GM12878 (cell line): ENCODE measurements around the gene TMSB4X. TPM values are rescaled to one million over a fixed set of nuclear protein-coding genes. Genes with fewer than 3 reads are reported as not detected.
A peak's percentile ranks its signal among the peaks of the same experiment; 100 is the strongest.

Experiments used
- ATAC-seq: fragments of 200-7000 bp; cut with Tn5 transposase; 3 replicates; pipeline ENCODE4 v1.9.1; 2020; ENCODE audit warnings: mild to moderate bottlenecking, moderate library complexity
- BruUV-seq: library from RNA; stranded (reverse); fragments of 400-500 nt; replicated peaks from 2 replicates; lab custom pipeline; 2021; lab: Mats Ljungman, UMichigan
- CTCF ChIA-PET: fragments of 300-600 bp; sonication (Branson Sonifier 250); formaldehyde crosslinking; extraction: SDS; loops from one replicate; lab custom pipeline; 2021; ENCODE audit warnings: inconsistent platforms; lab: Yijun Ruan, JAX
- POLR2A ChIA-PET: fragments of 350-600 bp; formaldehyde crosslinking; extraction: SDS; loops from one replicate; lab custom pipeline; 2021; ENCODE audit warnings: inconsistent platforms; lab: Charles Lee
- RAD21 ChIA-PET: fragments of 300-600 bp; sonication (Branson Sonifier 250); formaldehyde crosslinking; loops from one replicate; lab custom pipeline; 2023; ENCODE audit warnings: antibody characterized with exemption; ENCODE audit not compliant: unreplicated experiment; lab: Charles Lee
- SMC1A ChIA-PET: fragments of 300-600 bp; sonication (Branson Sonifier 250); formaldehyde crosslinking; loops from one replicate; lab custom pipeline; 2023; ENCODE audit not compliant: unreplicated experiment, uncharacterized antibody; lab: Charles Lee
- DNase-seq: peaks from one replicate; pipeline ENCODE4 v3.0.0-alpha.2; 2011; ENCODE audit warnings: low read depth, low spot score
- FAIRE-seq: peaks from 3 replicates; lab custom pipeline; 2011; peaks lifted over from hg19 to GRCh38; lab: Jason Lieb, UNC
- H2AFZ ChIP-seq: 2 replicates; pipeline ENCODE4 v1.6.0; 2011; ENCODE audit warnings: low read depth, low read length, control low read depth; ENCODE audit not compliant: control insufficient read depth
- H3K27ac ChIP-seq: 2 replicates; pipeline ENCODE4 v1.5.1; 2011; ENCODE audit warnings: control low read depth; ENCODE audit not compliant: control insufficient read depth, insufficient read depth
- H3K27me3 ChIP-seq, 2 experiments: replicated peaks in 1 of 2; 2 replicates each; pipeline versions ENCODE4 v1.6.0 to v1.6.1; 2011; ENCODE audit warnings: low read length in 1 of 2; ENCODE audit not compliant: control insufficient read depth in 2 of 2, insufficient read depth in 2 of 2
- H3K36me3 ChIP-seq, 2 experiments: 2 replicates each; pipeline ENCODE4 v1.5.1; 2011; ENCODE audit warnings: low read length in 1 of 2; ENCODE audit not compliant: control insufficient read depth in 2 of 2, insufficient read depth in 2 of 2
- H3K4me1 ChIP-seq: 2 replicates; pipeline ENCODE4 v1.6.1; 2011; ENCODE audit warnings: mild to moderate bottlenecking, low read length, moderate library complexity, mixed read lengths; ENCODE audit not compliant: control insufficient read depth, insufficient read depth
- H3K4me2 ChIP-seq: 2 replicates; pipeline ENCODE4 v1.6.0; 2011; ENCODE audit warnings: control low read depth; ENCODE audit not compliant: control insufficient read depth, insufficient read depth
- H3K4me3 ChIP-seq: fragments of 200-600 bp; sonication (generic); 2 replicates; pipeline ENCODE4 v1.5.1; 2016
- H3K79me2 ChIP-seq: 2 replicates; pipeline ENCODE4 v1.6.0; 2011; ENCODE audit warnings: low read length; ENCODE audit not compliant: control insufficient read depth, insufficient read depth
- H3K9ac ChIP-seq: 2 replicates; pipeline ENCODE4 v1.8.0; 2011; ENCODE audit warnings: low read length, control low read depth, mixed read lengths; ENCODE audit not compliant: control insufficient read depth, insufficient read depth
- H3K9me3 ChIP-seq: replicated peaks from 3 replicates; pipeline ENCODE4 v1.5.1; 2011; ENCODE audit warnings: mild to moderate bottlenecking, low read length; ENCODE audit not compliant: control insufficient read depth, insufficient read depth
- H4K20me1 ChIP-seq: 2 replicates; pipeline ENCODE4 v1.6.0; 2011; ENCODE audit not compliant: control insufficient read depth, insufficient read depth
- RB1 ChIP-seq: fragments of 450-650 bp; formaldehyde crosslinking; IDR thresholded peaks from 2 replicates; pipeline ENCODE4 v1.6.1; 2017; ENCODE audit warnings: mild to moderate bottlenecking, borderline replicate concordance
- WGBS: methylation state at CpG from one replicate; pipeline ENCODE4 v1.1.6; 2016; ENCODE audit warnings: low lambda C conversion rate; ENCODE audit not compliant: insufficient replicate concordance, insufficient coverage; ENCODE audit errors: missing lambda C conversion rate; 5-methylcytosine and 5-hydroxymethylcytosine counted together
- in situ Hi-C: fragments of 300-500 bp; cut with MboI; formaldehyde crosslinking; loops from 9 replicates; pipeline ENCODE4 v1.14.3; 2018; ENCODE audit warnings: mixed read lengths
- intact Hi-C: fragments of 100-400 bp; cut with micrococcal nuclease; formaldehyde crosslinking; loops from one replicate; pipeline ENCODE4 v1.14.2; 2022; ENCODE audit not compliant: unreplicated experiment
- polyA plus RNA-seq, 11 experiments: library from polyadenylated mRNA; depleted of rRNA in 4 of 11; unstranded in 6 of 11; stranded (reverse) in 5 of 11; fragments of >200 nt; fragmentation: Nextera tagmentation in 4 of 11; fragmentation: Illumina TruSeq in 1 of 11; extraction: Ambion mirVana in 4 of 11; extraction: Trizol in 1 of 11; gene quantifications; 1 replicate in 1 of 11; 2 replicates in 10 of 11; pipeline versions ENCODE4 v1.2.1 to v1.2.3, GENCODE V29; 2011 to 2016; ENCODE audit warnings: inconsistent platforms in 2 of 11, missing spikeins in 2 of 11, low read depth in 1 of 11
- total RNA-seq, 4 experiments: library from RNA; depleted of rRNA in 3 of 4; stranded (reverse); fragments of >200 nt in 3 of 4; fragmentation: Illumina TruSeq in 1 of 4; extraction: Trizol in 1 of 4; gene quantifications; 2 replicates each; pipeline versions ENCODE4 v1.2.1 to v1.2.3, GENCODE V29; 2013 to 2021
- TF ChIP-seq, protein P1 (sequence below): fragments of 450-650 bp; IDR thresholded peaks from 2 replicates; pipeline ENCODE4 v1.6.1; 2017; ENCODE audit warnings: low read depth, mild to moderate bottlenecking, moderate library complexity
- TF ChIP-seq, protein P2 (sequence below): fragments of 450-650 bp; formaldehyde crosslinking; IDR thresholded peaks from 2 replicates; pipeline ENCODE4 v1.4.0; 2020; ENCODE audit warnings: mild to moderate bottlenecking, moderate library complexity

Gene TMSB4X
- total and polyA plus RNA-seq, 10 of the 15 experiments (the other 5 are each of a cell fraction or from before 2014, with no cell fraction given), result 13,924 to 37,234 (median 23,705) TPM

DNA sequence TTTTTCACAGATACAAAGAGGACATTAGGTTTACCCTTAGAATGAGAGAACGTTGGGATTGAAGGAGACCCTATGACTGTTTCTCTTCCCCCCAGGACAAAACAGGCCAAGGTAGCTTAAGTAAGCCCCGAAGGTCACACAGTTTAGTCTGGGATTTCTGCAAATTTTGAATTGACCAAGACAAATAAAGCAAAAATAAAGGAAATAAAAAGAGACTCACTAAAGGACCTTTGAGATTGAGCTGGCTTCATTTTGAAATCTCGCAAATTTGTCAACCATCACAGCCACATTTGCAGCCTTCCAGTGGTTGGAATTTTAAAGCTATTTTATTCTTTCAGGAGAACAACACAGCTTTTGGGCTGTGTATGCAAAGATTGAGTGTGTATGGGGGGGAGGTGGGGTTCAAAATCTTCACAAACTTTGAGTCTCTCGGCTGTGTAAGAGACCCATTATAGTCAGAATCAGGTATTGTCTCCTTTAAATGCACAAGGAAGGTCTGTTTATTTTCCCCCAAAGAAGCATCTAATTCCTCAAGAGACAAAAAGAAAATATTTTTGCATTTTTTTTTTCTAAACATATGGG is 4.2 kb downstream of the TMSB4X start (continued):
- TF ChIP-seq, protein P1, sequence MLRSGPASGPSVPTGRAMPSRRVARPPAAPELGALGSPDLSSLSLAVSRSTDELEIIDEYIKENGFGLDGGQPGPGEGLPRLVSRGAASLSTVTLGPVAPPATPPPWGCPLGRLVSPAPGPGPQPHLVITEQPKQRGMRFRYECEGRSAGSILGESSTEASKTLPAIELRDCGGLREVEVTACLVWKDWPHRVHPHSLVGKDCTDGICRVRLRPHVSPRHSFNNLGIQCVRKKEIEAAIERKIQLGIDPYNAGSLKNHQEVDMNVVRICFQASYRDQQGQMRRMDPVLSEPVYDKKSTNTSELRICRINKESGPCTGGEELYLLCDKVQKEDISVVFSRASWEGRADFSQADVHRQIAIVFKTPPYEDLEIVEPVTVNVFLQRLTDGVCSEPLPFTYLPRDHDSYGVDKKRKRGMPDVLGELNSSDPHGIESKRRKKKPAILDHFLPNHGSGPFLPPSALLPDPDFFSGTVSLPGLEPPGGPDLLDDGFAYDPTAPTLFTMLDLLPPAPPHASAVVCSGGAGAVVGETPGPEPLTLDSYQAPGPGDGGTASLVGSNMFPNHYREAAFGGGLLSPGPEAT, result no peak

DNA sequence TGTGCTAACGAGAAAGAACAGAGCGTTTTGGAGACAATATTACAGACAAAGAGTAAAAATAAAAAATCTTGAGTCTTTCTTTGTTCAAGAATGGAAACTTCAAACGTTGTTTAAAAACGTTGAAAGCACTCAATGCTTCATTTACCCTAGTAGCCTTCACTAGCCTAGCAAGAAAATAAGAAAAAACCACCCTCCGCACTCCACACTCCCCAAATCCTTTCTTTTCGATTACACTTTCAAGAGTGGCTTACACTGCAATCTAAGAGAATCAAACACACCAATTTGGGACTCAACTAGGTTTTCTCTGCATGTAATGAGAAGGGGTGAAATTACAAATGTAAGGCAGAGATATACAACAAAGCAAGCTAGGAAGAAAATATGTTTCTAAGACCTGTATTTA is 4.7 kb downstream of the TMSB4X start:
- ChIA-PET SMC1A (interaction anchor here (0.7 to 24.6 kb wide), 13 partner anchors 11 to 508 kb away, joined by 3 to 595 read pairs (median 5); no protein-coding TSS in a partner anchor), RAD21 (interaction anchor here (0.5 to 23.0 kb wide), 15 partner anchors 8 to 508 kb away, joined by 3 to 562 read pairs (median 9); no protein-coding TSS in a partner anchor), POLR2A (interaction anchor here (0.5 to 13.6 kb wide), 13 partner anchors 10 to 274 kb away, joined by 3 to 157 read pairs (median 9); no protein-coding TSS in a partner anchor), CTCF (interaction anchor here (0.6 to 2.7 kb wide), 10 partner anchors 19 to 113 kb away, joined by 3 to 13 read pairs (median 7); no protein-coding TSS in a partner anchor)
- TF ChIP-seq RB1, result no peak
- TF ChIP-seq, protein P2, sequence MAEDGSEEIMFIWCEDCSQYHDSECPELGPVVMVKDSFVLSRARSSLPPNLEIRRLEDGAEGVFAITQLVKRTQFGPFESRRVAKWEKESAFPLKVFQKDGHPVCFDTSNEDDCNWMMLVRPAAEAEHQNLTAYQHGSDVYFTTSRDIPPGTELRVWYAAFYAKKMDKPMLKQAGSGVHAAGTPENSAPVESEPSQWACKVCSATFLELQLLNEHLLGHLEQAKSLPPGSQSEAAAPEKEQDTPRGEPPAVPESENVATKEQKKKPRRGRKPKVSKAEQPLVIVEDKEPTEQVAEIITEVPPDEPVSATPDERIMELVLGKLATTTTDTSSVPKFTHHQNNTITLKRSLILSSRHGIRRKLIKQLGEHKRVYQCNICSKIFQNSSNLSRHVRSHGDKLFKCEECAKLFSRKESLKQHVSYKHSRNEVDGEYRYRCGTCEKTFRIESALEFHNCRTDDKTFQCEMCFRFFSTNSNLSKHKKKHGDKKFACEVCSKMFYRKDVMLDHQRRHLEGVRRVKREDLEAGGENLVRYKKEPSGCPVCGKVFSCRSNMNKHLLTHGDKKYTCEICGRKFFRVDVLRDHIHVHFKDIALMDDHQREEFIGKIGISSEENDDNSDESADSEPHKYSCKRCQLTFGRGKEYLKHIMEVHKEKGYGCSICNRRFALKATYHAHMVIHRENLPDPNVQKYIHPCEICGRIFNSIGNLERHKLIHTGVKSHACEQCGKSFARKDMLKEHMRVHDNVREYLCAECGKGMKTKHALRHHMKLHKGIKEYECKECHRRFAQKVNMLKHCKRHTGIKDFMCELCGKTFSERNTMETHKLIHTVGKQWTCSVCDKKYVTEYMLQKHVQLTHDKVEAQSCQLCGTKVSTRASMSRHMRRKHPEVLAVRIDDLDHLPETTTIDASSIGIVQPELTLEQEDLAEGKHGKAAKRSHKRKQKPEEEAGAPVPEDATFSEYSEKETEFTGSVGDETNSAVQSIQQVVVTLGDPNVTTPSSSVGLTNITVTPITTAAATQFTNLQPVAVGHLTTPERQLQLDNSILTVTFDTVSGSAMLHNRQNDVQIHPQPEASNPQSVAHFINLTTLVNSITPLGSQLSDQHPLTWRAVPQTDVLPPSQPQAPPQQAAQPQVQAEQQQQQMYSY (CRISPR knock-in tag), result 0 out of 2 replicates have a peak, but pooled peaks have one; percentile 11
- WGBS, result 32% methylated on average over 6 of the region's 6 CpGs
- no peak for FAIRE-seq
- Histone ChIP-seq H3K36me3 (no peaks in the 10 kb centered on the region), H3K27ac (peak overlapping the region; percentile 90), H4K20me1 (no peaks in the 10 kb centered on the region), H3K4me2 (peak overlapping the region; percentile 23), H3K79me2 (peaks cover 31% of the 10 kb centered on the region), H2AFZ (no peak overlapping the region), H3K4me3 (peak overlapping the region; percentile 29; the same call in 1 of the 2 replicates), H3K27me3 (no peaks in the 10 kb centered on the region), H3K4me1 (peaks cover 42% of the 10 kb centered on the region), H3K9ac (peak overlapping the region; percentile 93; the same call in 1 of the 2 replicates), H3K9me3 (no peaks in the 10 kb centered on the region; the same call in 2 of the 3 replicates)
- DNase-seq, result no peak
- ATAC-seq, result peak; percentile 0; the same call in 1 of the 3 replicates
- in situ Hi-C loops (no loop called here), intact Hi-C loops (loop anchor here (2.0 kb wide), 1 partner anchor 507 kb away; no protein-coding TSS in a partner anchor)
- BruUV-seq, result no TSS peak
